ENCODE data around the gene DAPP1. TPM values are rescaled to one million over a fixed set of nuclear protein-coding genes. Genes with fewer than 3 reads are reported as not detected.

The DAPP1 gene
- total RNA-seq, 2 experiments from 2014 or later, result 35.8 to 39.4 TPM

DNA sequence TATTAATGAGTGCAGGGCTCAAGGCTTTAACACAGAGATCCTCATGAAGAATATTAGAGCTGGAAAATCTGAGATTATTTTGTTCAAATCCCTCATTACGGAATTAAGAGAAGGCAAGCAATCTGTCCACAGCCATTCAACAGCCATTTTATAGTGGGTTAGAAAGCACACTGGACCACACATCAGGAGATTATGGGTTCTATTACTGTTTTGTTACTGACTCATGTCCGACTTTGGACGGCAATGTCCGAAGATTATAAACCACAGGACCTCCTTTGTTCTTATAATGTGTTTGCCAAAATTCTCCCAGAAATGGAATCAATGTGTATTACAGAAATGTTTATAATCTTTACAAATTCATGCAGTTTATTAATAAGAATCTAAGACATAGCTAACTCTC is 69.5 kb downstream of the DAPP1 start:
- Mint-ChIP-seq H3K9me3 (no peaks in the 10 kb centered on the region), H3K27me3 (no peaks in the 10 kb centered on the region), H3K27ac (no peak overlapping the region), H3K36me3 (ENCODE audit: low read depth) (peaks cover 20% of the 10 kb centered on the region), H3K4me1 (peaks cover 10% of the 10 kb centered on the region), H3K4me3 (no peak overlapping the region)
- ChIA-PET CTCF (interaction anchor here (0.9 to 3.9 kb wide), 6 partner anchors 25 to 78 kb away, joined by 3 to 43 read pairs (median 6); partner anchors contain the start of genes DAPP1 and DNAJB14), POLR2A (interaction anchor here (1.2 kb wide), 2 partner anchors 63 to 323 kb away, joined by 3 to 4 read pairs; no protein-coding TSS in a partner anchor)
- no peak for DNase-seq

DNA sequence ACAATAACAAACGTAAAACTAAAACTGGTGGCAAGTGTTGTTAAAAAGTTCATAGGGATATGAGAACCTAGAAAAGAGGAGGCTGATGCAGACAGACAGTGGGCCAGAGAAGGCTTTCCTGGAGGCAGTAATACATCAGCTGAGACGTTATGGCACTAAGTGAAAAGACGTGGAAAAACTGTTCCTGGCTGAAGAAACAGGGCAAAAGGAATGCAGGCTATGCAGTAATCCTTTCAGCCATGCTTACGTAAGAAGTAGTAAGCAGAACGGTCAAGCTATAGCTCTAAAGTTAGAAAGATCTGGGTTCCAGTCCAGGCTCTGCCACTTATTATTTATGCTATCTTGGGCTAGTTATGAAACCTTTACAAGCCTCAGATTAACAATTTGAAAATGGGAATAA is 71.2 kb downstream of the DAPP1 start:
- peaks cover 22% of the 10 kb centered on the region for H3K4me1 Mint-ChIP-seq
- H3K27ac Mint-ChIP-seq, result no peak overlapping the region
- no peaks in the 10 kb centered on the region for H3K27me3 Mint-ChIP-seq
- H3K36me3 Mint-ChIP-seq (ENCODE audit: low read depth), result peaks cover 14% of the 10 kb centered on the region
- CTCF ChIA-PET, result interaction anchor here (3.9 kb wide), 1 partner anchor 76 kb away, joined by 43 read pairs; no protein-coding TSS in a partner anchor
- H3K9me3 Mint-ChIP-seq, result no peaks in the 10 kb centered on the region
- POLR2A ChIA-PET, result no interaction called here
- H3K4me3 Mint-ChIP-seq, result no peak overlapping the region
- DNase-seq, result no peak

DNA sequence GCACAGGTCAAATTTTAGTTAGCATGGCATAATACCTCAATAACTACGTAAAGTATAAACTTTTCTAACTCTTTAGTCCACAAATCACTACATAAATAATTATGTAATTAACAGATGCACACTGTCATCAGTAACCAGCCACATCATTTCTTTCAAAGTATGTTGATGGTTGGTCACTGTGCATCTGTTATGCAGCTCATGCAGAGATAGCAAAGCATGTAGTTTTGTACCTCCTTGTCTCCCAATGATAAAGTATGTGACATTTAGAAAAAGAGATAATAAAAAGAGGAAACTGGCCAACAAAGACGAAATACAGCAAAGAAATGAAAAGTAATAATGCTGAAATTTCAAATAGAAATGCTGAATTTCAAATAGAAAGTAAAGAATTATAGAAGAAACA is 74.7 kb downstream of the DAPP1 start:
- no peak for DNase-seq
- POLR2A ChIA-PET, result interaction anchor here (5.9 kb wide), 1 partner anchor 56 kb away, joined by 98 read pairs; the partner anchor contains the start of gene DNAJB14
- H3K4me3 Mint-ChIP-seq, result no peak overlapping the region
- peaks cover 19% of the 10 kb centered on the region for H3K36me3 Mint-ChIP-seq (ENCODE audit: low read depth)
- no peaks in the 10 kb centered on the region for H3K9me3 Mint-ChIP-seq
- H3K27ac Mint-ChIP-seq, result no peak overlapping the region
- no peaks in the 10 kb centered on the region for H3K27me3 Mint-ChIP-seq
- H3K4me1 Mint-ChIP-seq, result peaks cover 44% of the 10 kb centered on the region
- CTCF ChIA-PET, result no interaction called here

DNA sequence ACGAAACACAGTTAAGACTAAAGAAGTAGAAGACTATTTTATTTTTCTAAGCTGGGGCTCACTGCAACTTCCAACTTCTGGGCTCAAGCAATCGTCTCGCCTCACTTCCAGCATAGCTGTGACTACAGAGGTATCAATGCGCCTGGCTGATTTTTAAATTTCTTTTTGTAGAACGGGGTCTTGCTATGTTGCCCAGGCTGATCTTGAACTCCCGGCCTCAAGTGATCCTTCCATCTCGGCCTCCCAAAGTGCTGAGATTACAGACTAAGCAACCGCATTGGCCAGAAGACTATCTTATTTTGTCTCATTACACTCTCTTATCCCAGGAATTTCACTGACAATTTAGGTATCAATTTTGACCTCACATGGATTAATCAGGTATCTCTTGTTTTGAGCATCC is 76.4 kb downstream of the DAPP1 start:
- Mint-ChIP-seq H3K4me1 (peaks cover 44% of the 10 kb centered on the region), H3K27me3 (no peaks in the 10 kb centered on the region), H3K36me3 (ENCODE audit: low read depth) (peaks cover 17% of the 10 kb centered on the region), H3K27ac (peak overlapping the region; percentile 91), H3K4me3 (peak overlapping the region; percentile 98), H3K9me3 (no peaks in the 10 kb centered on the region)
- POLR2A ChIA-PET, result interaction anchor here (0.6 to 5.9 kb wide), 6 partner anchors 15 to 449 kb away, joined by 3 to 98 read pairs (median 6); partner anchors contain the start of genes DNAJB14 and H2AZ1
- CTCF ChIA-PET, result no interaction called here
- DNase-seq, result no peak

DNA sequence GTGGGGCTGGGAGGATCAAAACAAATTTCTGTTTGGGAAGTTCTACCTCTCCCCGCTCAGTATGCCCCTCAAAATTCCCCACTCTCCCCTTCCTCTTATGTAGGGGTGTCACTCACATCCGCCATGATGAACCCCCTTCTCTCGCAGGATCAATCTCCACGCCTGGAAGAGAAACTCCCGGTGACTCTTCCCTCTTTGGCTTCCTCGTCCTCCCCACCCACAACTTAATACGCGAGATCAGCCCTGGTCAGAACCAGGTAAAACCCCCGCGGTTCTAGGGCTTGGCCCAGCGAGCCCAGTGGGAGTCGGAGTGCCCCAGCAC is 77.2 kb downstream of the DAPP1 start:
- POLR2A ChIA-PET, result interaction anchor here (0.6 to 5.9 kb wide), 16 partner anchors 9 to 1235 kb away, joined by 3 to 98 read pairs (median 5); partner anchors contain the start of genes DAPP1, DNAJB14, H2AZ1 and TRMT10A
- Mint-ChIP-seq H3K4me1 (peaks cover 44% of the 10 kb centered on the region), H3K4me3 (peak overlapping the region; percentile 98)

DNA sequence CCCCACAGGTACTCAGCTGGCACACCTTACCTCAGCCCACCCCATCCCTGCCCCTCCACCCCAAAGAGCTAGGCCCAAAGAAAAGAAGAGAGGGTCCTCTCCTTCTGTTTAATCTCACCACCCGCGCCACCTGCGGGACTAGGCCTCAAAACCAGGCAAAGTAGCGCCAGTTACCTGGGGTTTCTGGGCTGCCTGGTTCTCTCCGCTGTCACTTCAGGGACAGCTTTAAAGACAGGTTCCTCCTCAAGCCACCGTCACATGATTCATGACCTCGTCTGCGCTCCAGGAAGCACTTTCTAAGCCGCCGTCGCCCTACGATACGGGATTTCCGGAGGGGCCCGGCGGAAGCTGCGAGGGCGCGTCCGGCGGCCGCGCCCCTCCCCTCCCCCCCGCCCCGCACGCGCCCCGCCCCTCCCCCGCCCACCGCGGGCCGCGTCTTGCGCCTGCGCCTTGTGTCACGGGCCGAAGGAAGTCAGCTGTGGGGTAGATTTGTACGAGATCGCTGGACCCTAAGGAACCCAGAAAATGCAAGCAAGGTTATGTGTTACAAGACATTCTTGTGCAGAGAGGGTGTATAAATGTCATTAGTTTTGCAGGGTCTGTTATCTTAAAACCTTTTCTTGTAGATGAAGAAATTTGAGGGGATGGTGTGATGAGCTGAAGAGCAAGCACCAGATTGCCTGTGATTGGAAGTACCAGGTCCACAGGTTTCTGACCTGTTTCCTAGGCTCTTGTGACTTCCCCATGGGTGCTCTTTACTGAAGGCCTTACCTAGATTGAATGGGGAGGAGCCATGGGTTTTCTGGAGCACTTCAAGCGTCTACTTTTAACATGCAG is 77.8 kb downstream of the DAPP1 start, which contains the start of gene LAMTOR3:
Gene LAMTOR3 (minus strand): TSS at position 267 of the 837 bp plus-strand sequence. CDS start 464 bp downstream, outside the sequence.
- ChIA-PET CTCF (interaction anchor here (0.8 to 1.5 kb wide), 5 partner anchors 10 to 331 kb away, joined by 3 to 9 read pairs (median 3); partner anchors contain the start of genes DNAJB14 and TRMT10A), POLR2A (interaction anchor here (0.6 to 5.9 kb wide), 17 partner anchors 9 to 1236 kb away, joined by 3 to 98 read pairs (median 5); partner anchors contain the start of genes DAPP1, DNAJB14, H2AZ1 and TRMT10A)
- peak within 1 kb of the TSS; percentile 98 for H3K4me3 Mint-ChIP-seq
- H3K9me3 Mint-ChIP-seq, result no peaks in the 10 kb centered on the region
- H3K4me1 Mint-ChIP-seq, result peaks cover 42% of the 10 kb centered on the region
- H3K36me3 Mint-ChIP-seq (ENCODE audit: low read depth), result peaks cover 15% of the 10 kb centered on the region
- DNase-seq, result peak; percentile 92
- H3K27me3 Mint-ChIP-seq, result no peaks in the 10 kb centered on the region
- peak within 1 kb of the TSS; percentile 91 for H3K27ac Mint-ChIP-seq

More for the DNA sequence above, 77.2 kb downstream of the DAPP1 start:
- CTCF ChIA-PET, result interaction anchor here (0.8 to 1.5 kb wide), 4 partner anchors 9 to 330 kb away, joined by 3 to 9 read pairs (median 4); partner anchors contain the start of genes DNAJB14 and TRMT10A
- Mint-ChIP-seq H3K27ac (peak overlapping the region; percentile 91), H3K36me3 (ENCODE audit: low read depth) (peaks cover 17% of the 10 kb centered on the region), H3K9me3 (no peaks in the 10 kb centered on the region), H3K27me3 (no peaks in the 10 kb centered on the region)
- DNase-seq, result no peak

DNA sequence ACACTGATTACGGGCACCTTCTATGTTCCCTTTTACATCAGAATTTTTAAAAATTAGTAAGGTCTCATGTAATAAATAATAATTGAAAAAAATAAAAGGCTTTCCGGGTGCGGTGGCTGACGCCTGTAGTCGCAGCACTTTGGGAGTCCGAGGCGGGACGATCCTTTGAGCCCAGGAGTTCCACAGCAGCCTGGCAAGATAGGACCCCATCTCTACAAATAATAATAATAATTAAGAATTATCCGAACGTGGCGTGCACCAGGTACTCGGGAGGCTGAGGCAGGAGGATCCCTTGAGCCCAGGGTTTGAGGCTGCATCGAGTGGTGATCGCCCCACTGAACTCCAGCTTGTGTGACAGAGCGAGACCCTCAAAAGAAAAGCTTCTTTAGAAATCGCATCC is 78.4 kb downstream of the DAPP1 start:
- peaks cover 15% of the 10 kb centered on the region for H3K36me3 Mint-ChIP-seq (ENCODE audit: low read depth)
- ChIA-PET POLR2A (interaction anchor here (1.0 to 5.9 kb wide), 11 partner anchors 10 to 332 kb away, joined by 3 to 98 read pairs (median 8); partner anchors contain the start of genes DAPP1, DNAJB14, H2AZ1 and TRMT10A), CTCF (interaction anchor here (1.0 to 1.5 kb wide), 3 partner anchors 52 to 86 kb away, joined by 3 to 9 read pairs (median 4); partner anchors contain the start of gene DNAJB14)
- no peaks in the 10 kb centered on the region for H3K9me3 Mint-ChIP-seq
- no peak for DNase-seq
- H3K27ac Mint-ChIP-seq, result peak overlapping the region; percentile 88
- no peaks in the 10 kb centered on the region for H3K27me3 Mint-ChIP-seq
- H3K4me3 Mint-ChIP-seq, result peak overlapping the region; percentile 98
- peaks cover 40% of the 10 kb centered on the region for H3K4me1 Mint-ChIP-seq

DNA sequence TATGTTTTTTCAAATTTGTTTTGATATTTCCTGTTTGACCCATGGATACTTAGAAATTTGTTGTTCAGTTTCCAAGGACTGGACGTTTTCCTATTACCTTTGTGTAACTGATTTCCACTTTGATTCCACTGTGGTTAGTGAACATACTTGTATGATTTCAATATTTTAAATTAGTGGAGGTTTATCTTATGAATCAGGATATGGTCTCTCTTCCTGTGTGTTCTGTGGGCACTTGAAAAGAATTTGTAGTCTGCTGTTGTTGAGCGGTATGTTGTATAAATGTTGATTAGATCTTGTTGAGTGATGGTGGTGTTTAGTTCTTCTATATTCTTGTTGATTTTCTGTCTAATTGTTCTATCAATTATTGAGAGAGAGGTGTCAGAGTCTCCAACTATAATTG is 98.8 kb downstream of the DAPP1 start:
- Mint-ChIP-seq H3K4me1 (peaks cover 9% of the 10 kb centered on the region), H3K9me3 (peaks cover 9% of the 10 kb centered on the region), H3K27ac (peak overlapping the region; percentile 5), H3K36me3 (ENCODE audit: low read depth) (peaks cover 64% of the 10 kb centered on the region), H3K4me3 (no peak overlapping the region), H3K27me3 (no peaks in the 10 kb centered on the region)
- no peak for DNase-seq
- POLR2A ChIA-PET, result no interaction called here
- CTCF ChIA-PET, result no interaction called here

DNA sequence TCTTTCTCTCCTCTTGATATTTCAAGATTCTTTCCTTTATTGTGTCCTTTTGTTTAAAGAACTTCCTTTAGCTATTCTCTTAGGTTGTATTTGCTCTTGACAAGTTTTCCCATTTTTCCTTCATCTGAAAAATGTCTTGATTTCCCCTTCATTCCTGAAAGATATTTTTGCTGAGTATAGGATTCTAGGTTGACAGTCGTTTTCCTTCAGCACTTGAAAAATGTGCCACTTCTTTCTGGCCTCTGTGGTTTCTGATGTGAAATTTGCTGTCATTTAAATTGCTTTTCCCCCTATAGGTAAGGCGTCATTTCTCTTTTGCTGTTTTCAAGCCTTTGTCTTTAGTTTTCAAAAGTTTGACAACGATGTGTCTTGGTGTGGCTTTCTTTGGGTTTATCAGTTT is 100.9 kb downstream of the DAPP1 start:
- H3K4me3 Mint-ChIP-seq, result no peak overlapping the region
- peaks cover 68% of the 10 kb centered on the region for H3K36me3 Mint-ChIP-seq (ENCODE audit: low read depth)
- ChIA-PET POLR2A (interaction anchor here (0.8 kb wide), 1 partner anchor 31 kb away, joined by 3 read pairs; no protein-coding TSS in a partner anchor), CTCF (interaction anchor here (1.3 kb wide), 1 partner anchor 16 kb away, joined by 3 read pairs; no protein-coding TSS in a partner anchor)
- H3K9me3 Mint-ChIP-seq, result peaks cover 9% of the 10 kb centered on the region
- H3K27me3 Mint-ChIP-seq, result no peaks in the 10 kb centered on the region
- no peak overlapping the region for H3K27ac Mint-ChIP-seq
- no peak for DNase-seq
- peaks cover 15% of the 10 kb centered on the region for H3K4me1 Mint-ChIP-seq

DNA sequence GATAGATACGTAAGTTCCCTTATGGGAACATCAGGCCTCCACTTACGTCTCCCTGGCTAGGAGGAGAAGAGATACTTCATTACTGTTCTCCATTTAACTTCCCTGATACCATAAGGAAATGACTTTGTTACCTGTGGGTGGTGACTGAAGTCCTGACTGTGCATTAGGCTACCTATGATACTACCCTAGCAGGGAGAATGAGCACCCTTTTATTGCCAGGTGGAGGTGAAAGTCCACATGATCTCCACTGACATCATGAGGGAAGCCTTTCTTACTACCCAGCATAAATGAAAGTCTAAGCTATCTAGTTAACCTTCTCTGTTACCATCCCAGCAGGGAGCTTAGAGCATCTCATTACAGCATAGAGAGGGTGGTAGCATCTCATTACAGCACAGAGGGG is 102.0 kb downstream of the DAPP1 start:
- peaks cover 9% of the 10 kb centered on the region for H3K9me3 Mint-ChIP-seq
- no peak for DNase-seq
- no peak overlapping the region for H3K27ac Mint-ChIP-seq
- no peaks in the 10 kb centered on the region for H3K27me3 Mint-ChIP-seq
- peaks cover 15% of the 10 kb centered on the region for H3K4me1 Mint-ChIP-seq
- peaks cover 67% of the 10 kb centered on the region for H3K36me3 Mint-ChIP-seq (ENCODE audit: low read depth)
- CTCF ChIA-PET, result interaction anchor here (1.3 kb wide), 1 partner anchor 15 kb away, joined by 3 read pairs; no protein-coding TSS in a partner anchor
- POLR2A ChIA-PET, result interaction anchor here (0.8 kb wide), 1 partner anchor 28 kb away, joined by 3 read pairs; the partner anchor contains the start of gene DNAJB14
- no peak overlapping the region for H3K4me3 Mint-ChIP-seq

All from activated CD4-positive, alpha-beta memory T cell treated with anti-CD3 and anti-CD28 coated beads, Interleukin-2, amount 10 ng/mL, durations not matched to agents 7 days and 5 days (primary cell).